PFSK-1 (cell line): ENCODE data around the gene DAB1.

Experiments
- FOXP2 ChIP-seq: optimal IDR thresholded peaks from 2 replicates; pipeline ENCODE3; 2011; ENCODE audit warnings: borderline replicate concordance, control low read depth, inconsistent platforms; ENCODE audit not compliant: insufficient read depth; ENCODE audit errors: extremely low read length, extremely low read depth
- POLR2AphosphoS5 ChIP-seq: IDR thresholded peaks from 2 replicates; pipeline ENCODE4 v1.6.1; 2012; ENCODE audit warnings: low read depth, mild to moderate bottlenecking, control low read depth, low read length, moderate library complexity
- SIN3A ChIP-seq: IDR thresholded peaks from 2 replicates; pipeline ENCODE4 v1.6.1; 2012; ENCODE audit warnings: mild to moderate bottlenecking, low read length, moderate library complexity, borderline replicate concordance; ENCODE audit not compliant: insufficient read depth
- TAF1 ChIP-seq: IDR thresholded peaks from 2 replicates; pipeline ENCODE4 v1.6.1; 2012; ENCODE audit warnings: low read length, control low read depth, borderline replicate concordance; ENCODE audit not compliant: insufficient read depth
- TF ChIP-seq, protein P1 (sequence below), 2 experiments: IDR thresholded peaks; 2 replicates each; pipeline versions ENCODE4 v1.6.1 to v1.8.0; 2011 to 2012; ENCODE audit warnings: low read depth in 2 of 2, low read length in 2 of 2, control low read depth in 1 of 2, inconsistent platforms in 1 of 2, mild to moderate bottlenecking in 1 of 2, moderate library complexity in 1 of 2; ENCODE audit not compliant: insufficient read depth in 1 of 2

DAB1 gene

DNA sequence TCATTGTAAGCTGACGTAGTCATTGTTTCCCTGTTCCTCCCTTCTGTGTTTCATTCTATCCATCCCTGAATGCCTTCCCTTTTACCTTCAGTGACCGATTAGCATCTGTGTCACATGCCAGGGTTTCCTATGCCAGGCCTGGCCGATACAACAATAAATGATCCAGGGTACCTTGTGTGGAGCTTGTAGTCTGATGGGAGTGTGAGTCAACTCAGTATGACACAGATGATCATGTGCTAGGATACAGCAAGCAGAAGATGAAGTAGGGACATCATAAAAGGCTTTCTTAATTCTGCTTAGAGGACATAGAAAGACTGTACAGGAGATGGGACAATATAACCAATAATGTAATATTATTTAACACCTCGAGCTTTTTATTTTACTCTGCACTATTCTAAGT lies 294.0 kb downstream of the DAB1 start:
- no peak for TF ChIP-seq TAF1
- TF ChIP-seq FOXP2, result no peak
- no peak for TF ChIP-seq POLR2AphosphoS5
- TF ChIP-seq, protein P1, sequence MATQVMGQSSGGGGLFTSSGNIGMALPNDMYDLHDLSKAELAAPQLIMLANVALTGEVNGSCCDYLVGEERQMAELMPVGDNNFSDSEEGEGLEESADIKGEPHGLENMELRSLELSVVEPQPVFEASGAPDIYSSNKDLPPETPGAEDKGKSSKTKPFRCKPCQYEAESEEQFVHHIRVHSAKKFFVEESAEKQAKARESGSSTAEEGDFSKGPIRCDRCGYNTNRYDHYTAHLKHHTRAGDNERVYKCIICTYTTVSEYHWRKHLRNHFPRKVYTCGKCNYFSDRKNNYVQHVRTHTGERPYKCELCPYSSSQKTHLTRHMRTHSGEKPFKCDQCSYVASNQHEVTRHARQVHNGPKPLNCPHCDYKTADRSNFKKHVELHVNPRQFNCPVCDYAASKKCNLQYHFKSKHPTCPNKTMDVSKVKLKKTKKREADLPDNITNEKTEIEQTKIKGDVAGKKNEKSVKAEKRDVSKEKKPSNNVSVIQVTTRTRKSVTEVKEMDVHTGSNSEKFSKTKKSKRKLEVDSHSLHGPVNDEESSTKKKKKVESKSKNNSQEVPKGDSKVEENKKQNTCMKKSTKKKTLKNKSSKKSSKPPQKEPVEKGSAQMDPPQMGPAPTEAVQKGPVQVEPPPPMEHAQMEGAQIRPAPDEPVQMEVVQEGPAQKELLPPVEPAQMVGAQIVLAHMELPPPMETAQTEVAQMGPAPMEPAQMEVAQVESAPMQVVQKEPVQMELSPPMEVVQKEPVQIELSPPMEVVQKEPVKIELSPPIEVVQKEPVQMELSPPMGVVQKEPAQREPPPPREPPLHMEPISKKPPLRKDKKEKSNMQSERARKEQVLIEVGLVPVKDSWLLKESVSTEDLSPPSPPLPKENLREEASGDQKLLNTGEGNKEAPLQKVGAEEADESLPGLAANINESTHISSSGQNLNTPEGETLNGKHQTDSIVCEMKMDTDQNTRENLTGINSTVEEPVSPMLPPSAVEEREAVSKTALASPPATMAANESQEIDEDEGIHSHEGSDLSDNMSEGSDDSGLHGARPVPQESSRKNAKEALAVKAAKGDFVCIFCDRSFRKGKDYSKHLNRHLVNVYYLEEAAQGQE (IDR thresholded peaks at IDR 0.05; ENCODE audit: insufficient read depth in 1 of 2, low read depth in 2 of 2, low read length in 2 of 2), result no peak
- TF ChIP-seq SIN3A, result no peak

DNA sequence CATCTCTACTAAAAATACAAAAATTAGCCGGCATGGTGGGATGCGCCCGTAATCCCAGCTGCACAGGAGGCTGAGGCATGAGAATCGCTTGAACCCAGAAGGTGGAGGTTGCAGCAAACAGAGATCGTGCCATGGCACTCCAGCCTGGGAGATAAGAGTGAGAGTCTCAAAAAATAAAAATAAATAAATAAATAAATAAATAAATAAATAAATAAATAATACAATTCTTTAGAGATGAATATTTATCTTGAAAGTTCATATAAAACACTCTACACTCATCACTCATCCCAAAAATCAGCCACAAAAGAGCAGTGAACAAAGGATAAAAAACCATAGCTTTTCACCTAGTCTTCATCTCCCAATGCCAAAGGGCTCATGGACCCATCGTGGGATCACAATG lies 295.9 kb downstream of the DAB1 start:
- TF ChIP-seq, protein P1 (IDR thresholded peaks at IDR 0.05; ENCODE audit: insufficient read depth in 1 of 2, low read depth in 2 of 2, low read length in 2 of 2), result no peak
- TF ChIP-seq POLR2AphosphoS5 (no peak), SIN3A (no peak), FOXP2 (no peak), TAF1 (no peak)

DNA sequence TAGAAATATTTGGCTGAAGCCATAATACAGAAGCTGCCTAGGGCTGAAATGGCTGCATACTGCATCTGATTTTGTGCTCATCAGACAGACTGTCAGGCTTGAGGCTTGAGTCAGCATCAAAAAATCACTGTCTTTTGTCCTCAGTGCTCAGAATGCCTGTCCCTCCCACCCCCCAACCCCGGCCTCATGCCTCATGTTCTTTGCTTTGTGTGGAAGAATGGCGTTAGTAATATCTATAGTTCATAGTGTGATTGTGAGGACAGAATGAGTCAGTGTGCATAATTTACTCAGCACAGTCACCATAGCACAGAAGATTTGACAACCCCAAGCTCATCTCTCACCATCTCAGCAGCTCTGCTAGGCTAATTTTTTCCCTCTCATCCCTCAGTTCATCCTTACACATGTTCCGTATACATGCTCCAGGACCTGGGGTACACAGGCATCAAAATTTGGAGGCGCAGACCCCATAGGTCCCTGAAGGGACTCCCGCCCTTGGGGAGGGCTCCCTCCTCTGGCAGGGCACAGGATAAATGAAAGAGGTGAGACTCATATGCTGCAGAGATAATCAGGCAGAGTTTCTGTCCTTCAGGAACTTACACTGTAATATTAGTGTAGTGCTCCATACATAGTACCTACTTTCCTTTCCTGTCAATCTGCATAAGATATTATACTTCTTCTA lies 299.0 kb downstream of the DAB1 start:
- TF ChIP-seq TAF1 (no peak), FOXP2 (no peak)

DNA sequence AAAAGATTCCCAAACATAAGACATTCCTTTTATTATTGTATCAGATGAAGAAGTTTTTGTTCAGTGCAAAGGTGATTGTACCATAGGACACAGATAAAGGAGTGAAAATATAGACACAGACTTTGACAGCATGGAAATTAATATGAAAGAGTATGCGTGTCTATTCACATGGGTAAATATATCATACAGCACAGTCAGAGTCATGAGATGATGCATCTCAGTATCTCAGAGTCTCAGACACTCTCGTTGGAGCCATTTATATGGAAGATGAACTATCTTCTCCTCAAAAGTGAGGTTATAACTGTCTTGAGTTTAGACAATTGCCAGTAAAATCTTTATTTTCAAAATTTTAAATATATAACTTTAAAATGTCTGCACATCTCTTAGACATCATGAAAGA lies 299.7 kb downstream of the DAB1 start:
- no peak for TF ChIP-seq POLR2AphosphoS5
- TF ChIP-seq, protein P1 (IDR thresholded peaks at IDR 0.05; ENCODE audit: insufficient read depth in 1 of 2, low read depth in 2 of 2, low read length in 2 of 2), result no peak
- TF ChIP-seq TAF1, result no peak
- TF ChIP-seq FOXP2, result no peak
- TF ChIP-seq SIN3A, result no peak

DNA sequence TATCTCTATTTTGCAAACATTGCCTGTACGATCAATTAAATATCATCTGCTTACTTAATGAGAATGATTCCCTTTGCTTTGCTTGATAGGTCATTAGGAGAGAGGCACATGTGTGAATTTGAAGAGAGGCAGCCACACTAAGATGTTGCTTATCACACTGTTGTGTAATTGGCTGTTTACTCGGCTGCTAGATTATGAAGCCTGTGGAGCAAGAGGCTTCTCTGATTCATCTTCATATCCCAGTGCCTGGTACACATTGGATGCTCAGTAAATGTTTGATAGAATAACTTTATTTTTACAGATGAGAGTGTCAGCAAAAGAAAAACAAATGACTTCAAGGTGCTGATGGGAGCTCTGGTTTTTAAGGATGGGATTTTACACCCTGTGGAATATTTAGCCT lies 301.8 kb downstream of the DAB1 start:
- no peak for TF ChIP-seq SIN3A
- no peak for TF ChIP-seq TAF1
- no peak for TF ChIP-seq POLR2AphosphoS5
- no peak for TF ChIP-seq FOXP2
- TF ChIP-seq, protein P1 (IDR thresholded peaks at IDR 0.05; ENCODE audit: insufficient read depth in 1 of 2, low read depth in 2 of 2, low read length in 2 of 2), result no peak
